ENCODE data around the gene MYLK.
A peak's percentile ranks its signal among the peaks of the same experiment; 100 is the strongest.

Gene MYLK

GRCh38 chr3:123876858-123877257, 7.3 kb downstream of the MYLK start:
- Histone ChIP-seq H3K27ac (ENCODE audit: low read depth, low read length) (no peak overlapping the region), H3K36me3 (ENCODE audit: control insufficient read depth, insufficient read depth, low read length) (no peaks in the 10 kb centered on the region), H3K27me3 (ENCODE audit: control insufficient read depth, insufficient read depth, low read length) (no peaks in the 10 kb centered on the region), H3K9me3 (ENCODE audit: control insufficient read depth, insufficient read depth, low read depth, low read length) (no peaks in the 10 kb centered on the region), H3K9ac (ENCODE audit: low read length) (no peak overlapping the region), H3K4me3 (ENCODE audit: low read depth, low read length) (no peak overlapping the region), H3K4me1 (ENCODE audit: control insufficient read depth, insufficient read depth, low read length) (no peaks in the 10 kb centered on the region)

GRCh38 chr3:123872621-123873020, 11.5 kb downstream of the MYLK start:
- H3K27me3 ChIP-seq (ENCODE audit: control insufficient read depth, insufficient read depth, low read length) = no peaks in the 10 kb centered on the region
- H3K4me1 ChIP-seq (ENCODE audit: control insufficient read depth, insufficient read depth, low read length) = no peaks in the 10 kb centered on the region
- peaks cover 7% of the 10 kb centered on the region; the same call in 1 of the 2 replicates for H3K9me3 ChIP-seq (ENCODE audit: control insufficient read depth, insufficient read depth, low read depth, low read length)
- H3K36me3 ChIP-seq (ENCODE audit: control insufficient read depth, insufficient read depth, low read length) = no peaks in the 10 kb centered on the region
- H3K4me3 ChIP-seq (ENCODE audit: low read depth, low read length) = no peak overlapping the region
- H3K27ac ChIP-seq (ENCODE audit: low read depth, low read length) = no peak overlapping the region
- H3K9ac ChIP-seq (ENCODE audit: low read length) = no peak overlapping the region

GRCh38 chr3:123871946-123872345, 12.2 kb downstream of the MYLK start:
- Histone ChIP-seq H3K4me1 (ENCODE audit: control insufficient read depth, insufficient read depth, low read length) (no peaks in the 10 kb centered on the region), H3K9ac (ENCODE audit: low read length) (no peak overlapping the region), H3K9me3 (ENCODE audit: control insufficient read depth, insufficient read depth, low read depth, low read length) (peaks cover 7% of the 10 kb centered on the region; the same call in 1 of the 2 replicates)

GRCh38 chr3:123870033-123870432, 14.1 kb downstream of the MYLK start:
- no peaks in the 10 kb centered on the region for H3K27me3 ChIP-seq (ENCODE audit: control insufficient read depth, insufficient read depth, low read length)
- H3K4me1 ChIP-seq (ENCODE audit: control insufficient read depth, insufficient read depth, low read length) = no peaks in the 10 kb centered on the region
- H3K36me3 ChIP-seq (ENCODE audit: control insufficient read depth, insufficient read depth, low read length) = no peaks in the 10 kb centered on the region
- no peak overlapping the region for H3K4me3 ChIP-seq (ENCODE audit: low read depth, low read length)
- no peak overlapping the region for H3K27ac ChIP-seq (ENCODE audit: low read depth, low read length)
- peaks cover 7% of the 10 kb centered on the region; the same call in 1 of the 2 replicates for H3K9me3 ChIP-seq (ENCODE audit: control insufficient read depth, insufficient read depth, low read depth, low read length)
- H3K9ac ChIP-seq (ENCODE audit: low read length) = no peak overlapping the region

More at GRCh38 chr3:123871946-123872345, 12.2 kb downstream of the MYLK start:
- peak overlapping the region; percentile 37; the same call in 1 of the 2 replicates for H3K4me3 ChIP-seq (ENCODE audit: low read depth, low read length)
- no peak overlapping the region for H3K27ac ChIP-seq (ENCODE audit: low read depth, low read length)
- no peaks in the 10 kb centered on the region for H3K27me3 ChIP-seq (ENCODE audit: control insufficient read depth, insufficient read depth, low read length)
- no peaks in the 10 kb centered on the region for H3K36me3 ChIP-seq (ENCODE audit: control insufficient read depth, insufficient read depth, low read length)

GRCh38 chr3:123869165-123869564, 15.0 kb downstream of the MYLK start:
- Histone ChIP-seq H3K27me3 (ENCODE audit: control insufficient read depth, insufficient read depth, low read length) (no peaks in the 10 kb centered on the region), H3K36me3 (ENCODE audit: control insufficient read depth, insufficient read depth, low read length) (no peaks in the 10 kb centered on the region), H3K4me3 (ENCODE audit: low read depth, low read length) (no peak overlapping the region), H3K4me1 (ENCODE audit: control insufficient read depth, insufficient read depth, low read length) (no peaks in the 10 kb centered on the region), H3K27ac (ENCODE audit: low read depth, low read length) (no peak overlapping the region), H3K9me3 (ENCODE audit: control insufficient read depth, insufficient read depth, low read depth, low read length) (peaks cover 7% of the 10 kb centered on the region; the same call in 1 of the 2 replicates), H3K9ac (ENCODE audit: low read length) (no peak overlapping the region)

- no peaks in the 10 kb centered on the region for H3K9me3 ChIP-seq (ENCODE audit: control insufficient read depth, insufficient read depth, low read depth, low read length)
- H3K9ac ChIP-seq (ENCODE audit: low read length) = no peak overlapping the region
- H3K27me3 ChIP-seq (ENCODE audit: control insufficient read depth, insufficient read depth, low read length) = no peaks in the 10 kb centered on the region
- no peak overlapping the region for H3K27ac ChIP-seq (ENCODE audit: low read depth, low read length)
- H3K36me3 ChIP-seq (ENCODE audit: control insufficient read depth, insufficient read depth, low read length) = no peaks in the 10 kb centered on the region
- H3K4me1 ChIP-seq (ENCODE audit: control insufficient read depth, insufficient read depth, low read length) = 0 out of 2 replicates have a peak, but pooled peaks cover 5% of the 10 kb centered on the region
- no peak overlapping the region for H3K4me3 ChIP-seq (ENCODE audit: low read depth, low read length)
Observed at GRCh38 chr3:123864706-123865105, 19.4 kb downstream of the MYLK start.

- no peak overlapping the region for H3K4me3 ChIP-seq (ENCODE audit: low read depth, low read length)
Observed at GRCh38 chr3:123862152-123862551, 22.0 kb downstream of the MYLK start.

GRCh38 chr3:123861081-123861836, 22.9 kb downstream of the MYLK start:
- Histone ChIP-seq H3K4me3 (ENCODE audit: low read depth, low read length) (no peak overlapping the region), H3K27ac (ENCODE audit: low read depth, low read length) (no peak overlapping the region), H3K4me1 (ENCODE audit: control insufficient read depth, insufficient read depth, low read length) (0 out of 2 replicates have a peak, but pooled peaks cover 5% of the 10 kb centered on the region), H3K9me3 (ENCODE audit: control insufficient read depth, insufficient read depth, low read depth, low read length) (no peaks in the 10 kb centered on the region), H3K36me3 (ENCODE audit: control insufficient read depth, insufficient read depth, low read length) (no peaks in the 10 kb centered on the region), H3K27me3 (ENCODE audit: control insufficient read depth, insufficient read depth, low read length) (no peaks in the 10 kb centered on the region), H3K9ac (ENCODE audit: low read length) (no peak overlapping the region)

More at GRCh38 chr3:123862152-123862551, 22.0 kb downstream of the MYLK start:
- Histone ChIP-seq H3K36me3 (ENCODE audit: control insufficient read depth, insufficient read depth, low read length) (no peaks in the 10 kb centered on the region), H3K27ac (ENCODE audit: low read depth, low read length) (no peak overlapping the region), H3K9me3 (ENCODE audit: control insufficient read depth, insufficient read depth, low read depth, low read length) (no peaks in the 10 kb centered on the region), H3K27me3 (ENCODE audit: control insufficient read depth, insufficient read depth, low read length) (no peaks in the 10 kb centered on the region), H3K4me1 (ENCODE audit: control insufficient read depth, insufficient read depth, low read length) (0 out of 2 replicates have a peak, but pooled peaks cover 5% of the 10 kb centered on the region), H3K9ac (ENCODE audit: low read length) (no peak overlapping the region)

- Histone ChIP-seq H3K9me3 (ENCODE audit: control insufficient read depth, insufficient read depth, low read depth, low read length) (peaks cover 4% of the 10 kb centered on the region; the same call in 1 of the 2 replicates), H3K4me1 (ENCODE audit: control insufficient read depth, insufficient read depth, low read length) (0 out of 2 replicates have a peak, but pooled peaks cover 5% of the 10 kb centered on the region), H3K36me3 (ENCODE audit: control insufficient read depth, insufficient read depth, low read length) (no peaks in the 10 kb centered on the region), H3K27me3 (ENCODE audit: control insufficient read depth, insufficient read depth, low read length) (no peaks in the 10 kb centered on the region), H3K27ac (ENCODE audit: low read depth, low read length) (no peak overlapping the region), H3K9ac (ENCODE audit: low read length) (no peak overlapping the region), H3K4me3 (ENCODE audit: low read depth, low read length) (no peak overlapping the region)
Observed at GRCh38 chr3:123859177-123859576, 25.0 kb downstream of the MYLK start.

GRCh38 chr3:123854905-123855304, 29.2 kb downstream of the MYLK start:
- no peak overlapping the region for H3K9ac ChIP-seq (ENCODE audit: low read length)
- no peak overlapping the region for H3K4me3 ChIP-seq (ENCODE audit: low read depth, low read length)
- H3K9me3 ChIP-seq (ENCODE audit: control insufficient read depth, insufficient read depth, low read depth, low read length) = peaks cover 4% of the 10 kb centered on the region; the same call in 1 of the 2 replicates
- H3K4me1 ChIP-seq (ENCODE audit: control insufficient read depth, insufficient read depth, low read length) = no peaks in the 10 kb centered on the region
- H3K36me3 ChIP-seq (ENCODE audit: control insufficient read depth, insufficient read depth, low read length) = no peaks in the 10 kb centered on the region
- no peak overlapping the region for H3K27ac ChIP-seq (ENCODE audit: low read depth, low read length)
- no peaks in the 10 kb centered on the region for H3K27me3 ChIP-seq (ENCODE audit: control insufficient read depth, insufficient read depth, low read length)

GRCh38 chr3:123853686-123854372, 30.3 kb downstream of the MYLK start:
- Histone ChIP-seq H3K9ac (ENCODE audit: low read length) (no peak overlapping the region), H3K27ac (ENCODE audit: low read depth, low read length) (no peak overlapping the region), H3K9me3 (ENCODE audit: control insufficient read depth, insufficient read depth, low read depth, low read length) (peaks cover 10% of the 10 kb centered on the region), H3K4me1 (ENCODE audit: control insufficient read depth, insufficient read depth, low read length) (no peaks in the 10 kb centered on the region), H3K36me3 (ENCODE audit: control insufficient read depth, insufficient read depth, low read length) (no peaks in the 10 kb centered on the region), H3K27me3 (ENCODE audit: control insufficient read depth, insufficient read depth, low read length) (no peaks in the 10 kb centered on the region), H3K4me3 (ENCODE audit: low read depth, low read length) (no peak overlapping the region)
